D721Med (cell line): ENCODE data around the gene CXCR6.

ENCODE experiments used
- DNase-seq: peaks from one replicate; pipeline ENCODE4 v3.0.0; 2011; ENCODE audit warnings: low spot score; ENCODE audit not compliant: insufficient read length
- FAIRE-seq: peaks from 2 replicates; lab custom pipeline; 2011; peaks lifted over from hg19 to GRCh38; lab: Jason Lieb, UNC
- CTCF ChIP-seq: IDR thresholded peaks from 2 replicates; pipeline ENCODE4 v1.5.1; 2012; ENCODE audit warnings: mild to moderate bottlenecking, control low read depth; ENCODE audit not compliant: insufficient read depth; ENCODE audit errors: missing control alignments

Gene CXCR6

GRCh38 chr3:45987368-45988291 is 44.4 kb downstream of the CXCR6 start:
- FAIRE-seq (no peak), DNase-seq (no peak)
- no peak for TF ChIP-seq CTCF

- FAIRE-seq, result no peak
- TF ChIP-seq CTCF, result no peak
- DNase-seq, result no peak
Measured at GRCh38 chr3:45988362-45988761, 45.1 kb downstream of the CXCR6 start.

GRCh38 chr3:45988804-45989203 is 45.5 kb downstream of the CXCR6 start:
- FAIRE-seq (no peak), DNase-seq (no peak)
- TF ChIP-seq CTCF, result no peak

- FAIRE-seq, result no peak
- TF ChIP-seq CTCF, result no peak
- no peak for DNase-seq
Measured at GRCh38 chr3:45990181-45990580, 46.9 kb downstream of the CXCR6 start.

- FAIRE-seq (no peak), DNase-seq (no peak)
- no peak for TF ChIP-seq CTCF
Measured at GRCh38 chr3:45991341-45991740, 48.1 kb downstream of the CXCR6 start.

GRCh38 chr3:45992133-45992729 is 49.0 kb downstream of the CXCR6 start:
- FAIRE-seq, result no peak
- TF ChIP-seq CTCF, result no peak
- no peak for DNase-seq

- TF ChIP-seq CTCF, result no peak
- no peak for FAIRE-seq
- no peak for DNase-seq
Measured at GRCh38 chr3:45992821-45993221, 49.6 kb downstream of the CXCR6 start.
